ENCODE results near the gene CFAP251. TPM values are rescaled to one million over a fixed set of nuclear protein-coding genes. Genes with fewer than 3 reads are reported as not detected.
"Not testable (repeated sequence)": the region's sequence is repeated elsewhere in the genome, so short reads cannot be mapped to it uniquely, and the experiment has no call there.

The CFAP251 gene
- total RNA-seq, 2 donors from 2014 or later: 0.80 to 1.7 TPM

DNA sequence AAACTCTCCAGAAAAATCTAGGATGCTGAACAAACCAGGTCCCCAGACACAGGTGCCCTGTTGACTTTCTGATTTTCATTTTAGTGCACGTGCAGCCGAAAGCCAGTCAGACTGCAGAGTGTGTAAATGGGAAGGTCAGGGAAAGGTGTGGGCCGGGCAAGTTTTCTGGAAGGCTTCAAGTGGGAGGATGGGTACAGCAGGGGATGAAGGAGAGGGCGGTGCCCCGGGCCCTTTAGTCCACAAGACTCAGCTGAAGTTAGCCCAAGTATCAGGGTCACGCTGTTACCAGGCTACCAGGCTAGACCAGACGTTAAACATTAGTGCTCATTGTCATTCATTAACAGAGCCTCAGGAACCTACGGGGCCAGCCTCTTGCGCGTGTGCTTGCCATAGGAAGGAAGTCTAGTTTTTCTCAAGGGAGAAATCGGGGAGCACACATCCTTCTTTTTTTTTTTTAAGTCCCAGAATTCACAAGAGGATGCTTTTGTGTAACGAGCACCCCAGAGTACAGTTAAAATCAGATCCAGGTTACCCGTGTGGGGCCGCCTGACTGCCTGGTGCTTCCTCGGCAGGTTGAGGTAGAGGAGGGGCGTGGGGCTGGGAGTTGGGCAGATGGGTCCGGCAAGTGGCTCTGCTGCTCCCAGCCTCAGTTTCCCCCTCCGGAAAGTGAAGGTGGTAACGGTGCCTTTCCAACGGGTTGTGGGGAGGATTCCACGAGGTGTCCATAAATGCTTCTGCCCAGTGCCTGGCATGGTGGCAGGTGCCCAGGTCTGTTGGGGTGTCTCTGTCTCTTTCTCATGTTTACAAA lies 122.4 kb downstream of the CFAP251 start:
- no peak for ATAC-seq
- Mint-ChIP-seq H3K27ac (peak overlapping the region in 1 of 2 donors; percentile 50), H3K9me3 (no peaks in the 10 kb centered on the region), H3K36me3 (no peaks in the 10 kb centered on the region)
- no peak for DNase-seq (ENCODE audit: low spot score in 2 of 2)

DNA sequence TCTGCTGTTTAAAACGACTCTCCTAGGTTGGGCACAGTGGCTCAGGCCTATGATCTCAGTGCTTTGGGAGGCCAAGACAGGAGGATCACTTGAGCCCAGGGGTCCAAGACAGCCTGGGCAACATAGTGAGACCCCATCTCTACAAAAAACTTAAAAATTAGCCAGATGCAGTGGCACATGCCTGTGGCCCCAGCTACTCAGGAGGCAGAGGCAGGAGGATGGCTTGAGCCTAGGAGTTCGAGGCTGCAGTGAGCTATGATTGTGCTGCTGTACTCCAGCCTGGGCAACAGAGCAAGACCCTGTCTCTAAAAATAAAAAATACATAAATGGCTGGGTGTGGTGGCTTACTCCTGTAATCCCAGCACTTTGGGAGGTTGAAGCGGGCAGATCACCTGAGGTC lies 123.1 kb downstream of the CFAP251 start:
- H3K36me3 Mint-ChIP-seq, H3K9me3 Mint-ChIP-seq: not testable (repeated sequence)

DNA sequence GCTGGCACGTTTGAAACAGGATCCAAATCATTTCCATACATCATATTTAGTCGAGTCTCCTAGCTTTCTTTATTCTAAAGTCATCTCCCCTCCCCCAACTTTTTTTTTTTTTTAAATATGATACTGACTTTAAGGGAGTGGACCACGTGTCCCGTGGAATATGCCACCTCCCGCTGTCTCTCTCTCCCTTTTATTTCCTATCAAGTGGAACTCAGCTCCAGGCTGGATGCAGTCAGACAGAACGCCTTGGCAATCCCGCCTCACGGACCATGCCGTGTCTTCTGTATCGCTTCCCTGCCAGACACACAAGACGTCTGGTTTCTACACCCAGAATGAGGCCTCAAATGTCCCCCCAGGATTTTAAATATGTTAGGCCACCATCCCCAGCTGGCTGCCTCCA lies 124.5 kb downstream of the CFAP251 start:
- no peak for ATAC-seq
- H3K27ac Mint-ChIP-seq: peak overlapping the region in 1 of 2 donors; percentile 49
- H3K36me3 Mint-ChIP-seq: no peaks in the 10 kb centered on the region
- DNase-seq (ENCODE audit: low spot score in 2 of 2): no peak
- no peaks in the 10 kb centered on the region for H3K9me3 Mint-ChIP-seq

More for the DNA sequence above, 123.1 kb downstream of the CFAP251 start:
- ATAC-seq; DNase-seq (ENCODE audit: low spot score in 2 of 2): not testable (repeated sequence)
- peak overlapping the region in 1 of 2 donors; percentile 50 for H3K27ac Mint-ChIP-seq

DNA sequence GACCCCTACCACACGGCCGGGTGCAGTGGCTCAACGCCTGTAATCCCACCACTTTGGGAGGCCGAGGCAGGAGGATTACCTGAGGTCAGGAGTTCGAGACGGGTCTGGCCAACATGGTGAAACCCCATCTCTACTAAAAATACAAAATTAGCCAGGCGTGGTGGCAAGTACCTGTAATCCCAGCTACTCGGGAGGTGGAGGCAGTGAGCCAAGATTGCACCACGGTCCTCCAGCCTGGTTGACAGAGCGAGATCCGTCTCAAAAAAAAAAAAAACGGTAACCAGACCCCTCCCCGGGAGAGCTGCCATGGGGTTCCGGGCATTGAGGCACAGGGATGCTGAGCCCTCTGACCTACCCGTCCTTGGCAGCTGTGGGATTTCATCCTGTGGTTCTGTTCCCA lies 125.1 kb downstream of the CFAP251 start:
- H3K9me3 Mint-ChIP-seq: no peaks in the 10 kb centered on the region
- DNase-seq (ENCODE audit: low spot score in 2 of 2) (no peak), ATAC-seq (no peak)
- H3K36me3 Mint-ChIP-seq: no peaks in the 10 kb centered on the region
- H3K27ac Mint-ChIP-seq: no peak overlapping the region

DNA sequence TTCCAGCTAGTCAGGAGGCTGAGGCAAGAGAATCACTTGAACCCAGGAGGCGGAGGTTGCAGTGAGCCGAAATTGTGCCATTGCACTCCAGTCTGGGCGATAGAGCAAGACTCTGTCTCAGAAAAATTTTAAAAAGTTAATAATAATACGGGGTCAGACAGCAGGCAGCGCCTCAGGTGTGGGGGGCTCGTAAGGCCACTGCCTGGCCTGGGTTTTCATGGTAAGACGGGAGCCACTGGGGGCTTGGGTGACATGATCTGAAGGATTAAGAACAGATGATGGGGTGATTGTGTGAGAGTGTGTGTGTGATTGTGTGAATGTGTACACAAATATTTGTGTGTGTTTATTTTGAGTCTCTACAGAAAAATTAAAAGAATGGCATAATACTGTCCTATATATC lies 126.9 kb downstream of the CFAP251 start:
- ATAC-seq (no peak), DNase-seq (ENCODE audit: low spot score in 2 of 2) (no peak)
- Mint-ChIP-seq H3K27ac (no peak overlapping the region), H3K9me3 (no peaks in the 10 kb centered on the region), H3K36me3 (no peaks in the 10 kb centered on the region)

DNA sequence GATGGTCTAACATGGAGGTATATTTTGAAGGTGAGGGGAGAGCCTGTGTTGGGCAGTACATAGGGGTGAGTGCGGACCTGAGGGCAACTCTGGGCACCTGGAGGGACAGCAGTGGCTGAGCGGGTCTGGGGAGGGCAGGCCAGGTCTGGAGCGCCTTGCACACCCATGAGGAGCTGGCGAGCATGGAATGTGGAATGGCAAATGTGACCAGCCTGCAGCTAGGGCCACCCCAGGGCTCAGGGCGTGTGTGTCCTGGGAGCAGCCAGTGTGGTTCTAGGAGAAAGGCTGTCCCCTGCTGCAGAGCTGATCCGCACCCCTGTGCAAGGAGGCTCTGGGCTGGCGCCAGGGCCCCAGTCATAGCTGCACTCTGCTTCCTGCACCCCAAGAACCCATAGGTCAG lies 127.8 kb downstream of the CFAP251 start:
- no peaks in the 10 kb centered on the region for H3K36me3 Mint-ChIP-seq
- no peak for DNase-seq (ENCODE audit: low spot score in 2 of 2)

DNA sequence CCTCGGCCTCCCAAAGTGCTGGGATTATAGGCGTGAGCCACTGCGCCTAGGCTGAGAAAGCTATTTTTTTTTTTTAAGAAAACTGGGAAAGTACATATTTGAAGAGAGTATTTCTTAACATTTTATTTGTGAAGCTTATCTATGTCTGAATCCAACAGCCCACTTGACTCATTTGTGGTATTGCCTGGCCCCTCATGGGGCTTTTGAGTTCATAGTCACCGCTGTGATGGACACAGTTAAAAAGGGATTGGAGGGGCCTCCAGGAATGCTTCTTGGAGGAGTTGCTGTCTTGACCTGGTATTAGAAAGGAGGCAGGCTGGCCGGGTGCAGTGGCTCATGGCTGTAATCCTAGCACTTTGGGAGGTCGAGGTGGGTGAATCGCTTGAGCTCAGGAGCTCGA lies 129.8 kb downstream of the CFAP251 start:
- ATAC-seq: no peak

More for the DNA sequence above, 127.8 kb downstream of the CFAP251 start:
- Mint-ChIP-seq H3K27ac (no peak overlapping the region), H3K9me3 (no peaks in the 10 kb centered on the region)
- ATAC-seq: no peak

DNA sequence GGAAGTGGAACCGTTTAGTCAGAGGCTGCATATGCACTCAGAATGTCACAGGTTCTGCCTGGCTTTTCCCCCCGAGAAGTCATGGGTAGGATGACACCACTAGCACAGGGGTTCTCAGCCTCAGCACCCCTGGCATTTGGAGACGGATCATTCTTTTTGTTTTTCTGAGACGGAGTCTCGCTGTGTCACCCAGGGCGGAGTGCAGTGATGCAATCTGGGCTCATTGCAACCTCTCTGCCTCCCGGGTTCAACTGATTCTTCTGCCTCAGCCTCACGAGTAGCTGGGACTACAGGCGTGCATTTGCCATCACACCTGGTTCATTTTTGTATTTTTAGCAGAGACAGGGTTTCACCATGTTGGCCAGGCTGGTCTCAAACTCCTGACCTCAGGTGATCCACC lies 131.4 kb downstream of the CFAP251 start:
- no peaks in the 10 kb centered on the region for H3K9me3 Mint-ChIP-seq
- ATAC-seq (no peak), DNase-seq (ENCODE audit: low spot score in 2 of 2) (no peak)
- H3K27ac Mint-ChIP-seq: no peak overlapping the region
- no peaks in the 10 kb centered on the region for H3K36me3 Mint-ChIP-seq

More for the DNA sequence above, 129.8 kb downstream of the CFAP251 start:
- Mint-ChIP-seq H3K27ac (no peak overlapping the region), H3K36me3 (no peaks in the 10 kb centered on the region), H3K9me3 (no peaks in the 10 kb centered on the region)
- DNase-seq (ENCODE audit: low spot score in 2 of 2): no peak

DNA sequence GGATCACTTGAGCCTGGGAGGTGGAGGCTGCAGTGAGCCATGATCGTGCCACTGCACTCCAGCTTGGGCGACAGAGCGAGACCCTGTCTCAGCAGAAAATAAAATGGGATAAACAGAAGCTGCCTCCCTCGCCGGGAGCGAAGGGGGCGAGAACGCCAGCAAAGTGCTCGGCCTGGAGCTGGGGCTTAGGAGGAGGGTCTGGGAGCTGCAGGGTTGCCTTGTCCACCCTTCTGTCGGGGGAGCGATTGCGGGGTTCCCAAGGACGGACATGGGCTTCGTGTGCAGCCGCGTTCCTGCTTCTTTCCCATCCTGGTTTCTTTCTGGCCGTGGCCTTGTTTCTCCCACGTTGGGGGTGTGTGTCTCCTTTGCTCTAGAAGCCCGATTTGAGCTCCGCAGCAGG lies 132.3 kb downstream of the CFAP251 start:
- ATAC-seq: no peak
- Mint-ChIP-seq H3K9me3 (no peaks in the 10 kb centered on the region), H3K36me3 (no peaks in the 10 kb centered on the region), H3K27ac (no peak overlapping the region)
- DNase-seq (ENCODE audit: low spot score in 2 of 2): no peak

DNA sequence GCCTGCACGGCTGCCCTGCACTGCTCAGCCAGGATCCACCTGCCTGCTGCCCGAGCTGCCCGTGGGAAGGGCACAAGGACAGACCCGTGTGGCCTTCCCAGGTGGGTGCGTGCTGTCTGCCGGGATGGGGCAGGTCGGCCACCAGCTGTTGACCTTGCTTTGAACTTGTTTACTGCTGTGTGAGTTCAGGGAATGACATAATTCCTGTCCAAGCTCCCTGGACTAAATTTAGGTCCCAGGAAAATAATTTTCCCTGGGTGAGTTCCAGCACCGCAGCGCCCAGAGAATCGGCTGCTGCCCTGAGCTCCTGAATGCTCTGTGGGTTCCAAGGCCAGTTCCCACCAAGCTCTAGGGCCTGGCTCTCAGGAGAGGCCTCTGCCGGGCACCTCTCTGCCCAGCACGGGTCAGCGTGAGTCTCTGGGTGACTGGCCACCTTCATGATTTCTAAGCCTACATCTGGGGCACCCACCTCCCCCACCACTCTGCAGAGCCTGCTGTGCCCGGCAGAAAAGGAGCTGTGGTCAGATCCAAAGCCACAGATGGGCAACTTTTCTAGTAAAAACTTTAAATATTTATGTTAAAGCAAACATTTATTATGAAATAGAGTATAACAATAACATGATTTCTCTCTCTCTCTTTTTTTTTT lies 133.0 kb downstream of the CFAP251 start:
- H3K9me3 Mint-ChIP-seq: no peaks in the 10 kb centered on the region
- ATAC-seq (no peak), DNase-seq (ENCODE audit: low spot score in 2 of 2) (no peak)
- H3K27ac Mint-ChIP-seq: no peak overlapping the region
- H3K36me3 Mint-ChIP-seq: no peaks in the 10 kb centered on the region

DNA sequence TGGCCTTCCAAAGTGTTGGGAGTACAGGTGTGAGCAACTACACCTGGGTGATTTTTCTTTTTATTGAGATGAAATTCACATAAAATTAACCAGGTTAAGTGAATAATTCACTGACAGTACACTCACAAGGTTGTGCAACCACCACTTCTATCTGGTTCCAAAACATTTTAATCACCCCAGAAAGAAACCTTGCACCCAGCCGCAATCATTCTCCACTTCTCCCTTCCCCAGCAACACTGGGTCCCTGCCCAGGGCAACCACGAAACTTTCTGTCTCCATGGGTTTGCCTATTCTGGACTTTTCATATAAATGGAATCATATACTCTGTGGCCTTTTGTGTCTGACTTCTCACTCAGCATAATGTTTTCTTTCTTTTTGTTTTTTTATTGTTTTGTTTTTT lies 133.9 kb downstream of the CFAP251 start:
- no peak for DNase-seq (ENCODE audit: low spot score in 2 of 2)
- no peak for ATAC-seq
- Mint-ChIP-seq H3K36me3 (no peaks in the 10 kb centered on the region), H3K9me3 (no peaks in the 10 kb centered on the region), H3K27ac (no peak overlapping the region)

Other genes with a start within 250 kb of the CFAP251 start
- gene MORN3, start 248.9 kb upstream of the CFAP251 start, total RNA-seq: 1 to 10 TPM; 1.3 to 2.9 TPM
- gene TMEM120B, start 205.8 kb upstream of the CFAP251 start, total RNA-seq: 10 to 100 TPM in 1 of 2 donors, 1 to 10 TPM in 1; 6.3 to 11.8 TPM
- gene RHOF, start 124.9 kb upstream of the CFAP251 start, total RNA-seq: 10 to 100 TPM; 95.3 to 96.2 TPM
- 10 to 100 TPM; 13.8 to 16.7 TPM for gene SETD1B, start 114.6 kb upstream of the CFAP251 start, total RNA-seq
- under 1 TPM in 1 of 2 donors, not detected in 1; 0.16 TPM for gene HPD, start 59.7 kb upstream of the CFAP251 start, total RNA-seq
- gene PSMD9, start 29.8 kb upstream of the CFAP251 start, total RNA-seq: 10 to 100 TPM; 65.0 to 66.0 TPM
- 1 to 10 TPM; 3.3 to 5.8 TPM for gene BCL7A, start 103.3 kb downstream of the CFAP251 start, total RNA-seq
- 10 to 100 TPM; 34.9 to 36.0 TPM for gene MLXIP, start 160.2 kb downstream of the CFAP251 start, total RNA-seq